HG03139 (cell line): Measurements from ENCODE around the gene ADARB2.
"Not testable (repeated sequence)": the region's sequence is repeated elsewhere in the genome, so short reads cannot be mapped to it uniquely, and the experiment has no call there.

Experiments
- ATAC-seq: cut with Tn5 transposase; IDR thresholded peaks from one replicate; pipeline ENCODE4 v1.9.1; 2021; ENCODE audit not compliant: unreplicated experiment

Gene ADARB2

GRCh38 chr10:1362589-1363445, 374.5 kb downstream of the ADARB2 start:
- no peak for ATAC-seq

GRCh38 chr10:1361411-1362105, 375.8 kb downstream of the ADARB2 start:
- no peak for ATAC-seq

- no peak for ATAC-seq
These were observed 376.7 kb downstream of the ADARB2 start for GRCh38 chr10:1360558-1361164.

- ATAC-seq: no peak
These were observed 377.2 kb downstream of the ADARB2 start for GRCh38 chr10:1360011-1360557.

DNA sequence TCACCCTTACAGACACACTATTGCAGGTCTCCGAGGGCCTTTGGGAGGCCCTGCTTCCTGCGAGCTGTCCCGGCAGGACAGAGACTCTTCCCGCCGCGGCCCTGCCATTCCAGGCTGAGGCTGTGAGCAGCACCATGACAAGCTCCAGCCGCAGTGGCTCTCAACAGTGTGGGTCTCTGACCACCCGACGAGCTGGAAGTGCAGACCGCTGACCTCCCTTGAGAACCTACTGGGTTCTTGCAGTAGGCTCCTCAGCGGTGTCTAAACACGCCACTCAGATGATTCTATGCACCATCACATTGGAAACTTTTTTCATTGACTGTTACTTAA, 377.7 kb downstream of the ADARB2 start:
- no peak for ATAC-seq

GRCh38 chr10:1358860-1359625, 378.3 kb downstream of the ADARB2 start:
- ATAC-seq: no peak

- ATAC-seq: no peak
These were observed 379.2 kb downstream of the ADARB2 start for GRCh38 chr10:1358147-1358546.

GRCh38 chr10:1356349-1356748, 381.0 kb downstream of the ADARB2 start:
- ATAC-seq: no peak

- no peak for ATAC-seq
These were observed 382.3 kb downstream of the ADARB2 start for GRCh38 chr10:1354809-1355710.

DNA sequence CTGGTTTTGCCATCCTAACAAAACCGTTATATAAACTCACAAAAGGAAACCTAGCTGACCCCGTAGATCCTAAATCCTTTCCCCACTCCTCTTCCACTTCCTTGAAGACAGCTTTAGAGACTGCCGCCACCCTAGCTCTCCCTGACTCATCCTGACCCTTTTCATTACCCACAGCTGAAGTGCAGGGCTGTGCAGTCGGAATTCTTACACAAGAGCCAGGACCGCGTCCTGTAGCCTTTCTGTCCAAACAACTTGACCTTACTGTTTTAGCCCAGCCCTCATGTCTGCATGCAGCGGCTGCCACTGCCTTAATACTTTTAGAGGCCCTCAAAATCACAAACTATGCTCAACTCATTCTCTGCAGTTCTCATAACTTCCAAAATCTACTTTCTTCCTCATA, 385.0 kb downstream of the ADARB2 start:
- not testable (repeated sequence) for ATAC-seq

GRCh38 chr10:1348773-1349050, 388.6 kb downstream of the ADARB2 start:
- ATAC-seq: no peak

DNA sequence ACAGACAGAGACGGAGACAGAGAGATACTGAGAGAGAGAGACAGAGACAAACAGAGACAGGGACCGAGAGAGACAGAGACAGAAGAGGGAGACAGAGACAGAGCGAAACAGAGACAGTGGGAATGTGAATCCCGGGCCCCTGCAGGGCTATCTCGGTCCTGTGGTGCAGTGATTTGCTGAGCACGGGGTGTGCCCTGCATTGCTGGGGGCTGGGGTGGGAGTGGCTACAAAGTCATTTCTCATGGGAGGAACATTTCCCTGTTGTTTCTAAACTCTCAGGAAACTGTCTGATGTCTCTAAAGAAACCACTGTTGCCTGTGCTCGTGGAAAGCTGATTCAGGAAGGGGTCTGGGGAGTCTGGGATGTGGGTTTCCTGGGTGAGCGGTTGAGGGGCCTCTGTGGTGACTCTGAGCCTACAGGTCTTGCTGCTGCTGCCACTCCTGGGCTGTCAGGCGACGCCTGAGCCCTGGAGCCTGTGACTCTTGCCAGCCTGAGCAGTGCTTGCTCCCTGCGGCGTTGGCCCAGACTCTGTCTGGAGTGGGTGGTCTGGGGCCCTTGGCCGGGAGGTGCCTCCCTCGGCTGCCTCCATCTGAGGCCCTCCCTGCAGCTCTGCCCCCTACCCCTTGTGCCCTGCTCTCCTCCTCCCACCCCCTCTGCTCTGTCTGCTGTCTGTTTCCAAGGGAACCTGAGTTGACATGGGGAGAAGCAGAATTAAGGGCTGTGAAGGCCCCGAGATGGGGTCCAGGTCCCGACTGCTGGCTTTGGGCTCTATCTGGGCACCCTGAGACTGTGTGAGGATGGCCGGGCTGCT, 389.2 kb downstream of the ADARB2 start:
- no peak for ATAC-seq

DNA sequence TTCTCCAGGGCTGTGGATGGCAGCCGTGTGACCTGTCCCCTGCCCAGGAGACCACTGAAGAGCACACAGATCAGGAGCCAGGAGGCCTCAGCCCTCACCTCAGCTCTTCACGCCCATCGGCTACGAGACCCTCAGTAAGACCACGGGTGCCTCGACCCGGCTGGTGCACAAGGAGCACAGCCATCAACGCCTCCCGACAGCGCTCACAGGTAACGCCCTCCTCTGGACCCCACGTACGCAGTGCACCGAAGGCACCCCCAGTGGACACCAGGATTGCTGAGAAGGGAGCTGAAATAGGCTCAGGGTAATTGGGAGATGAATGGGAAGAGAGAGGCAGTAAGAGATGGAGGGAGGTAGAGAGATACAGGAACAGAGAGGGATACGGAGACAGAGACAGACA, 389.8 kb downstream of the ADARB2 start:
- ATAC-seq: no peak

DNA sequence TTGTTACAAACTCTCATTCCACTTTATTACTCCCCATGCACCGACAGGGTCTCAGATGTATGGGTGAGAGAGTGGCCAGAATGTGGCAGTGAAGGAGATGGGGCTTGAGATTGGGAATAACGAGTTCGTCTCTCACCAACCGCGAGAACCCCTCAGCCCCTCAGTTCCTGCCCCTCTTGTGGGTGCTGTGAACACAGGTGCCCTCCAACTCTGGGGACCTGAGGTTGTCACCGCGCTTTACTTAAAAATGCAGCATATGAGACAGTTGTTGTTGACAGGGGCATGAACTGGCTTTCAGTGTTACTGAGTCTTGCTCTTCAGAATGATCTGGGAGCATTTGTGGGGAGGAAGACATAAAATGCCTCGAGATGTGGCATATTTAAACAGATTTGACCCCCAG, 391.1 kb downstream of the ADARB2 start:
- no peak for ATAC-seq

DNA sequence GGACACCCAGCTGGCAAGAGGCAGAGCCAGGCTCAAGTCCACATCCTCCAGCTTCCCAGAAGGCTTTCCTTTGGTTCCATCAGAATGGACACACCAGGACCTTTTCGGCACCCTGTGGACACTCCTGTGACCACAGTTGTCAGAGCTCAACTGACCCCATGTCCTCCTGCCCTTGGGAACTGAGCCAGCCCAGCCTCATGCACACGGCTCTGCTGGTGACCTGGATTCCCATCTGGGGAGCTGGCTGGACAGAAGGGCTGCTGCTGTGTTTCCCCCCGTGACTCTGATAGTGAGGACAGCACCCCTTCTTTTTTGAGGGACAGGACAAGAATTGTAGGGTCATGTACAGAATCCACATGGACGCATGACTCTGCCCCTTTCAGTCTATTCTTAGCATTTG, 392.0 kb downstream of the ADARB2 start:
- ATAC-seq: no peak

DNA sequence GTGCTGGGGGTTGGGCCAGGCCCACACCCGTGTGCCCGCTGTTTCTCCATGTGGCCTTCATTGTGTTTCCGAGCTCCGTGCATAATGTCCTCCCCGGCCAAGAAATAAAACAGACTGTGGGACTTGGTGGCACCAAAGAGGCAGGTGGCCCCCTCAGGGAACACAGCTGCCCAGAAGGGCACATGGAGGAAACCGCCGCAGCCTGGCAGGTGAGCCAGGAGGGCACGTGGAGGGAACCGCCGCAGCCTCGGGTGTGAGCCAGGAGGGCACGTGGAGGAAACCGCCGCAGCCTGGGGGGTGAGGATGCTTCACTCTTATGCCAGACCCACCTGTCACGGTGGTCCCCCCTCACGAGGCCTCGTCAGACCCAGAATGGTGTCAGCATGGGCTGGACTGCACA, 392.5 kb downstream of the ADARB2 start:
- ATAC-seq: no peak

GRCh38 chr10:1344408-1344807, 392.9 kb downstream of the ADARB2 start:
- no peak for ATAC-seq

DNA sequence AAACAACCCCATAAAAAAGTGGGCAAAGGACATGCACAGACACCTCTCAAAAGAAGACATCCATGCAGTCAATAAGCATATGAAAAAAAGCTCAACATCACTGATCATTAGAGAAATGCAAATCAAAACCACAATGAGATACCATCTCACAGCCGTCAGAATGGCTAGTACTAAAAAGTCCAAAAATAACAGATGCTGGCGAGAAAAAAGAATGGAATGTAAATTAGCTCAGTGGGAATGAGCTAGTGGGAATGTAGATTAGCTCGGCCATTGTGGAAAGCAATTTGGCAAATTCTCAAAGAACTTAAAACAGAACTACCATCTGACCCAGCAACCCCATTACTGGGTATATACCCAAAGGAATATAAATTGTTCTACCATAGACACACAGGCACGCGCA, 394.1 kb downstream of the ADARB2 start:
- ATAC-seq: no peak

DNA sequence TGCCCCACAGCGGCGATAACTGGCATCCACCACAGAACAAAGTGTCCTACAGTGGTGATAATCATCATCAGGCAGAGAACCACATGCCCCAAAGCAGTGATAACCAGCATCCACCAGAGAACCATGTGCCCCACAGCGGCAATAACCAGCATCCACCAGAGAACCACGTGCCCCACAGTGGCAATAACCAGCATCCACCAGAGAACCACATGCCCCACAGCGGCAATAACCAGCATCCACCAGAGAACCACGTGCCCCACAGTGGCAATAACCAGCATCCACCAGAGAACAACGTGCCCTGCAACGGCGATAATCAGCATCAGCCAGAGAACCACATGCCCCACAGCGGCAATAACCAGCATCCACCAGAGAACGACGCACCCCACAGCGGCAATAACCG, 396.3 kb downstream of the ADARB2 start:
- not testable (repeated sequence) for ATAC-seq
